Adrenal gland (tissue), 5 donors: Measurements from ENCODE around the gene TNFRSF25.

Source experiments
- CTCF ChIP-seq, 6 experiments: fragments of 450-650 bp in 4 of 6; fragments of 200-600 bp in 2 of 6; sonication (generic) in 1 of 6; IDR thresholded peaks; 1 replicate in 5 of 6; 2 replicates in 1 of 6; pipeline versions ENCODE4 v1.5.1 to v1.8.0; 2016 to 2021; ENCODE audit warnings: antibody characterized with exemption in 6 of 6, mild to moderate bottlenecking in 2 of 6, moderate library complexity in 1 of 6
- POLR2A ChIP-seq, 2 donors: fragments of 450-650 bp; IDR thresholded peaks; one replicate each; pipeline ENCODE4 v1.6.1; 2017; ENCODE audit warnings: antibody characterized with exemption in 2 of 2, mild to moderate bottlenecking in 2 of 2, moderate library complexity in 1 of 2
- donor health status: DM: no; HTN: no; CAD: no.

GRCh38 chr1:6464915-6465314 is 1.1 kb downstream of the TNFRSF25 start:
- TF ChIP-seq CTCF (IDR thresholded peaks at IDR 0.05) (no peak), POLR2A (IDR thresholded peaks at IDR 0.05) (no peak)
